A172 (cell line): ENCODE measurements around the gene GANAB. TPM values are rescaled to one million over a fixed set of nuclear protein-coding genes. Genes with fewer than 3 reads are reported as not detected.
"Not testable (repeated sequence)": the region's sequence is repeated elsewhere in the genome, so short reads cannot be mapped to it uniquely, and the experiment has no call there.

ENCODE experiments used
- DNase-seq: peaks from one replicate; pipeline ENCODE4 v3.0.0-alpha.2; 2015; ENCODE audit warnings: low spot score
- total RNA-seq: library from RNA; depleted of rRNA; stranded (reverse); fragments of >200 nt; shearing (Covaris generic); gene quantifications from 2 replicates; pipeline ENCODE4 v1.2.3, GENCODE V29; 2014

GANAB gene
- total RNA-seq, 1 experiment from 2014 or later: 257 TPM

GRCh38 chr11:62601372-62602140 lies 44.9 kb downstream of the GANAB start, which contains the start of gene MTA2:
TSS of gene MTA2 (minus strand) at chr11:62601865. CDS start at chr11:62601450, 415 bp downstream.
- DNase-seq: peak; percentile 95

- no peak for DNase-seq
Observed at GRCh38 chr11:62601122-62601371, 45.4 kb downstream of the GANAB start.

GRCh38 chr11:62600367-62601121 lies 45.9 kb downstream of the GANAB start:
- no peak for DNase-seq

- DNase-seq: no peak
Observed at GRCh38 chr11:62599901-62600300, 46.5 kb downstream of the GANAB start.

- DNase-seq: peak; percentile 95
Observed at GRCh38 chr11:62599069-62599696, 47.2 kb downstream of the GANAB start.

- no peak for DNase-seq
Observed at GRCh38 chr11:62595124-62595523, 51.3 kb downstream of the GANAB start.

- peak; percentile 66 for DNase-seq
Observed at GRCh38 chr11:62593434-62594044, 52.9 kb downstream of the GANAB start.

GRCh38 chr11:62592989-62593421 lies 53.4 kb downstream of the GANAB start:
- DNase-seq: no peak

- no peak for DNase-seq
Observed at GRCh38 chr11:62592146-62592815, 54.1 kb downstream of the GANAB start.

- DNase-seq: peak; percentile 97
Observed at GRCh38 chr11:62591448-62592145, 54.8 kb downstream of the GANAB start, which contains the start of gene TUT1. TSS of gene TUT1 (minus strand) at chr11:62591523. CDS start at chr11:62591485, 38 bp downstream.

- DNase-seq: no peak
Observed at GRCh38 chr11:62588966-62589637, 57.3 kb downstream of the GANAB start.

- DNase-seq: not testable (repeated sequence)
Observed at GRCh38 chr11:62585356-62585755, 61.1 kb downstream of the GANAB start.

- not testable (repeated sequence) for DNase-seq
Observed at GRCh38 chr11:62581735-62582134, 64.7 kb downstream of the GANAB start.

GRCh38 chr11:62580959-62581715 lies 65.3 kb downstream of the GANAB start:
- DNase-seq: no peak

- no peak for DNase-seq
Observed at GRCh38 chr11:62579252-62579651, 67.2 kb downstream of the GANAB start.

GRCh38 chr11:62578541-62578940 lies 67.9 kb downstream of the GANAB start:
- no peak for DNase-seq

GRCh38 chr11:62577046-62577714 lies 69.2 kb downstream of the GANAB start:
- DNase-seq: no peak

GRCh38 chr11:62575837-62576236 lies 70.6 kb downstream of the GANAB start:
- no peak for DNase-seq

GRCh38 chr11:62575156-62575555 lies 71.3 kb downstream of the GANAB start:
- DNase-seq: no peak
